ENCODE results near the gene UBE4A.

Gene UBE4A

DNA sequence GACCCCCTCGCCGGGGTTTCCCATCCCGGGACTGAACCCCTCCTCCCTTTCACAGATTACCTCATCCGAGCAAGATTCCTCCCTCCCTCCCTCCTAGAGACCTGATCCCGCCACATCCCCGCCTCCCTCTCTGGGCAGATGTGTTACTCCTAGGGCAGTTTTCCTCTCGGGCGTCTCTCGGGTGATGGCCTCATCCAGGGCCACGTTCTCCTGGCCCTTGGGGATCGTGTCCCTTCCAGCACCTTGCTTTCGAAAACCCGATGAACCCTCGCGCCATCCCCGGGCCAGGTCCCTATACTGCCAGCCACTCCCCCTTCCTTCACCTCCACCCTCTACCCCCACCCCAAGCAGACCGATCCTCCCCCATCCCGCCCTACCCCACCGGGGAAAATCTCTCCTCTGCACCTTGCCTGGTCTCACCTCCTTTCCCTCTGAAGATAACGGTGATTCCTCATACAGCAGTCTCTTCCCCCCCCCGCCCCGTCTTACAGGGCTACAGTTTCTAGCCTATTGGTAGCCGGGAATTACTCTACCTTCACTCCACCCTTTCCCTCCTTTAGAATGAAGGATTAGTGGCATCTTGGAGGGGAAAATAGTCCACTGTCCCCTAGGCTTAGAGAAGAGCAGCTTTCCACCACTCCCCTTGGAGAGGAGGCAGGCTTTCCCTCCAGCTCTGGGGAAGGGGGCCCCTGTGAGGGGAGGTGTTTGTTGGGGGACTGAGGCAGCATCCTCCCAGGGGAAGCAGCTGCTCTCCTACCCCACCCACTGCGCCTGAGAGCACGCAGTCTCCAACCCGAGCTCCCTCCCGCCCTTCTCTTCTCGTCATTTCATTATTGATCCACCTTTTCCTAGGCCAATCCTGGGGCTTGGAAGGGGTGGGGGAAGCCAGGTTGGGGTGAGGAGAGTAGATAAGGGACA, 78.1 kb downstream of the UBE4A start:
- peak; percentile 44 for DNase-seq (ENCODE audit: low spot score)

- DNase-seq (ENCODE audit: low spot score): peak; percentile 77
Measured at GRCh38 chr11:118438314-118438931, 79.0 kb downstream of the UBE4A start.

DNA sequence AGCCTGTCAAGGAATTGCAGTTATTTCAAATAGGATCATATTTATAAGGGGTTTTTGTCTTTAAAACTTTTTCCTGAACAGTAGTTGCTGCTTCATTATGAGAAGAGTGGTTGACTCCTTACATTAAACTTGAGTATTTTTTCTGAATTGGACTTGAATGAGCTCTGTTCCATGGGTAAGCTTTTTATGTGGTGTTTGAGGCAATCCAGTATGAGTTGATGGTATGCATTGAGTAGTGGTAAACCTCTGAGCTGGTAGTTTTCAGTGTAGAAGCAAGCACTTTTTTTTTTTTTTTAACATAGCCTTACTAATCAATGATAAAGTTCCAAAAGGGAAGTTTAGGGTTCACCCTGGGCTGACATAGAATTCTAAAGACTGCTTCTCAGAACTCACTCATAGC, 80.2 kb downstream of the UBE4A start:
- DNase-seq (ENCODE audit: low spot score): no peak

GRCh38 chr11:118441770-118442275, 82.4 kb downstream of the UBE4A start:
- no peak for DNase-seq (ENCODE audit: low spot score)

GRCh38 chr11:118442301-118442700, 82.9 kb downstream of the UBE4A start:
- DNase-seq (ENCODE audit: low spot score): no peak

GRCh38 chr11:118442908-118443589, 83.6 kb downstream of the UBE4A start:
- no peak for DNase-seq (ENCODE audit: low spot score)

GRCh38 chr11:118443590-118444218, 84.3 kb downstream of the UBE4A start:
- DNase-seq (ENCODE audit: low spot score): no peak

DNA sequence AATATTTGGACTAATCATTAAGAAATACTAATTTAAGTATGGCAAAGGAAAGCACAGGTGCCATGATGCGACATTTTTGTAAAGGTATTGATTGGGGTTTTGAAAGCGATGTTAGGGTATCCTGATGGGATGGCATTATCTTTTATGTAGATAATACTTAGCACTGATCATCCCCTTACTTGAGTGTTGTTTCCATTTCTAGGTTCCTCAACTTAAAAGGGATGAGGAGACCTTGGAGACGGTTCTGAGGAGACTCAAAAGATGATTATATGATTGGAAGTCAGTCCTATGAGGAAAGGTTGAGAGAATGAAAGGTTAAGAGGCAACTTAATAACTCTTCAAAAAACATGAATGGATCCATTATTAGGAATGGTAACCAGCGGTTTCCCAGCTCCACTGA, 88.0 kb downstream of the UBE4A start:
- DNase-seq (ENCODE audit: low spot score): no peak

GRCh38 chr11:118448294-118448693, 88.9 kb downstream of the UBE4A start:
- DNase-seq (ENCODE audit: low spot score): no peak
